H1 (cell line): Measurements from ENCODE around the gene PYGB. TPM values are rescaled to one million over a fixed set of nuclear protein-coding genes. Genes with fewer than 3 reads are reported as not detected.

Experiments used
- CTCF ChIA-PET: fragments of 300-600 bp; sonication (Branson Sonifier 250); formaldehyde crosslinking; loops from one replicate; lab custom pipeline; 2021; ENCODE audit not compliant: partially characterized antibody; lab: Charles Lee
- POLR2A ChIA-PET: fragments of 300-600 bp; sonication (Branson Sonifier 250); formaldehyde crosslinking; loops from one replicate; lab custom pipeline; 2021; ENCODE audit warnings: inconsistent platforms; ENCODE audit not compliant: partially characterized antibody; lab: Charles Lee
- DNase-seq, 2 experiments: peaks; one replicate each; pipeline versions ENCODE4 v3.0.0 to v3.0.0-alpha.2; 2010 to 2022; ENCODE audit warnings: low spot score in 2 of 2, low read depth in 1 of 2, mixed read lengths in 1 of 2
- FAIRE-seq: peaks from 2 replicates; lab custom pipeline; 2011; peaks lifted over from hg19 to GRCh38; lab: Jason Lieb, UNC
- H2AFZ ChIP-seq: 2 replicates; pipeline ENCODE4 v1.8.1; 2012; ENCODE audit warnings: low read length, inconsistent platforms
- H2AK5ac ChIP-seq: 2 replicates; pipeline ENCODE4 v1.6.1; 2013; ENCODE audit warnings: low read depth, low read length
- H2BK120ac ChIP-seq: replicated peaks from 2 replicates; pipeline ENCODE3; 2013; ENCODE audit warnings: low read depth, low read length, inconsistent platforms
- H2BK12ac ChIP-seq: 2 replicates; pipeline ENCODE4 v1.6.1; 2013; ENCODE audit warnings: low read depth, low read length
- H2BK15ac ChIP-seq: 2 replicates; pipeline ENCODE4 v1.6.1; 2013; ENCODE audit warnings: low read length
- H2BK20ac ChIP-seq: 2 replicates; pipeline ENCODE4 v1.6.1; 2013; ENCODE audit warnings: low read length
- H2BK5ac ChIP-seq: 2 replicates; pipeline ENCODE4 v1.6.1; 2013; ENCODE audit warnings: low read depth, low read length
- H3K14ac ChIP-seq: 2 replicates; pipeline ENCODE4 v1.6.1; 2013; ENCODE audit warnings: inconsistent platforms; ENCODE audit not compliant: insufficient read length
- H3K18ac ChIP-seq: 2 replicates; pipeline ENCODE4 v1.6.1; 2013; ENCODE audit warnings: low read length; ENCODE audit errors: extremely low read depth
- H3K23ac ChIP-seq: 2 replicates; pipeline ENCODE4 v1.6.1; 2013; ENCODE audit warnings: inconsistent platforms; ENCODE audit not compliant: insufficient read length
- H3K23me2 ChIP-seq: 2 replicates; pipeline ENCODE4 v1.6.1; 2013; ENCODE audit warnings: low read depth, low read length
- H3K27ac ChIP-seq: 2 replicates; pipeline ENCODE4 v1.6.1; 2011; ENCODE audit warnings: low read depth, low read length, inconsistent platforms
- H3K27me3 ChIP-seq, 4 experiments: replicated peaks in 1 of 4; 1 replicate in 1 of 4; 2 replicates in 3 of 4; pipeline versions ENCODE4 v1.6.1 to v1.8.1; 2011 to 2013; ENCODE audit warnings: low read length in 3 of 4, mild to moderate bottlenecking in 3 of 4, inconsistent platforms in 2 of 4, mixed read lengths in 2 of 4, moderate library complexity in 1 of 4; ENCODE audit not compliant: control insufficient read depth in 3 of 4, insufficient read depth in 3 of 4; ENCODE audit errors: extremely low read depth in 1 of 4
- H3K36me3 ChIP-seq, 4 experiments: 2 replicates each; pipeline versions ENCODE4 v1.6.1 to v1.8.1; 2011 to 2013; ENCODE audit warnings: mild to moderate bottlenecking in 4 of 4, low read length in 3 of 4, moderate library complexity in 2 of 4, control low read depth in 1 of 4, inconsistent platforms in 1 of 4; ENCODE audit not compliant: insufficient read depth in 4 of 4, control insufficient read depth in 2 of 4
- H3K4ac ChIP-seq: replicated peaks from 2 replicates; pipeline ENCODE3; 2013; ENCODE audit warnings: low read length, low read depth, mixed read lengths, inconsistent platforms; ENCODE audit not compliant: insufficient read length
- H3K4me1 ChIP-seq, 4 experiments: replicated peaks in 1 of 4; 1 replicate in 1 of 4; 2 replicates in 3 of 4; pipeline versions ENCODE4 v1.6.1 to v1.8.1; 2011 to 2013; ENCODE audit warnings: low read length in 3 of 4, inconsistent platforms in 2 of 4, mixed read lengths in 1 of 4; ENCODE audit not compliant: insufficient read depth in 4 of 4, control insufficient read depth in 3 of 4
- H3K4me2 ChIP-seq, 2 experiments: 2 replicates each; pipeline versions ENCODE4 v1.6.1 to v1.8.1; 2011 to 2013; ENCODE audit warnings: low read depth in 2 of 2, low read length in 2 of 2, control low read depth in 1 of 2, inconsistent platforms in 1 of 2, mild to moderate bottlenecking in 1 of 2; ENCODE audit not compliant: insufficient read depth in 1 of 2
- H3K4me3 ChIP-seq, 4 experiments: fragments of 200-600, 300-600 bp in 1 of 4; sonication (generic), shearing (Covaris generic), sonication (Bioruptor Twin) in 1 of 4; 2 replicates each; pipeline versions ENCODE4 v1.5.1 to v1.8.1; 2011 to 2016; ENCODE audit warnings: low read length in 4 of 4, low read depth in 3 of 4, control low read depth in 2 of 4, inconsistent platforms in 2 of 4, mild to moderate bottlenecking in 2 of 4, mixed read lengths in 1 of 4, moderate library complexity in 1 of 4; ENCODE audit not compliant: insufficient read depth in 2 of 4; ENCODE audit errors: extremely low read depth in 1 of 4
- H3K56ac ChIP-seq: replicated peaks from 2 replicates; pipeline ENCODE3; 2013; ENCODE audit warnings: low read depth, mild to moderate bottlenecking, mixed read lengths, low read length, inconsistent platforms; ENCODE audit not compliant: insufficient read length
- H3K79me1 ChIP-seq: 2 replicates; pipeline ENCODE4 v1.6.1; 2013; ENCODE audit warnings: low read depth, low read length, control low read depth
- H3K79me2 ChIP-seq, 2 experiments: 2 replicates each; pipeline versions ENCODE4 v1.6.1 to v1.8.1; 2012 to 2013; ENCODE audit warnings: low read length in 2 of 2, mild to moderate bottlenecking in 2 of 2, inconsistent platforms in 1 of 2; ENCODE audit not compliant: insufficient read depth in 2 of 2, control insufficient read depth in 1 of 2
- H3K9ac ChIP-seq, 4 experiments: replicated peaks in 1 of 4; 1 replicate in 1 of 4; 2 replicates in 3 of 4; pipeline versions ENCODE4 v1.6.1 to v1.8.1; 2011 to 2013; ENCODE audit warnings: low read depth in 3 of 4, low read length in 3 of 4, control low read depth in 2 of 4, mild to moderate bottlenecking in 2 of 4, moderate library complexity in 2 of 4, inconsistent platforms in 1 of 4; ENCODE audit errors: extremely low read depth in 1 of 4
- H3K9me3 ChIP-seq, 2 experiments: 2 replicates each; pipeline versions ENCODE4 v1.6.1 to v1.8.1; 2012 to 2013; ENCODE audit warnings: mild to moderate bottlenecking in 2 of 2, moderate library complexity in 2 of 2, control low read depth in 1 of 2, inconsistent platforms in 1 of 2, low read depth in 1 of 2, low read length in 1 of 2, mixed read lengths in 1 of 2; ENCODE audit not compliant: insufficient read depth in 2 of 2
- H4K20me1 ChIP-seq, 2 experiments: replicated peaks in 1 of 2; 2 replicates each; pipeline versions ENCODE3 to v1.8.1; 2011 to 2013; ENCODE audit warnings: inconsistent platforms in 2 of 2, low read length in 2 of 2, mild to moderate bottlenecking in 1 of 2; ENCODE audit not compliant: insufficient read depth in 2 of 2, control insufficient read depth in 1 of 2
- H4K5ac ChIP-seq: 2 replicates; pipeline ENCODE4 v1.6.1; 2013; ENCODE audit warnings: low read length, low read depth, mixed read lengths, inconsistent platforms; ENCODE audit not compliant: insufficient read length
- H4K8ac ChIP-seq: 2 replicates; pipeline ENCODE4 v1.8.0; 2013; ENCODE audit warnings: mild to moderate bottlenecking, moderate library complexity, low read length, inconsistent platforms; ENCODE audit not compliant: insufficient read depth; ENCODE audit errors: extremely low read depth
- H4K91ac ChIP-seq: replicated peaks from 2 replicates; pipeline ENCODE3; 2013; ENCODE audit warnings: low read length, mixed read lengths, inconsistent platforms; ENCODE audit not compliant: insufficient read length
- CBX5 ChIP-seq: fragments of 300-800, 300-1000 bp; sonication (generic); IDR thresholded peaks from 2 replicates; pipeline ENCODE4 v1.7.1; 2016; ENCODE audit warnings: antibody characterized with exemption, low read length, low read depth
- CBX8 ChIP-seq: fragments of 300-800, 300-1000 bp; sonication (generic); IDR thresholded peaks from 2 replicates; pipeline ENCODE4 v1.7.1; 2016; ENCODE audit warnings: low read depth, low read length, borderline replicate concordance
- CHD2 ChIP-seq: IDR thresholded peaks from 2 replicates; pipeline ENCODE4 v1.6.1; 2012; ENCODE audit warnings: low read length, improper control_type of control experiment
- E2F6 ChIP-seq: IDR thresholded peaks from 2 replicates; pipeline ENCODE4 v1.6.1; 2012; ENCODE audit warnings: inconsistent platforms
- EP300 ChIP-seq, 2 experiments: IDR thresholded peaks; 1 replicate in 1 of 2; 2 replicates in 1 of 2; pipeline ENCODE4 v1.6.1; 2011 to 2012; ENCODE audit warnings: low read depth in 2 of 2, low read length in 2 of 2, mild to moderate bottlenecking in 2 of 2, borderline replicate concordance in 1 of 2, inconsistent platforms in 1 of 2, moderate library complexity in 1 of 2
- POLR2A ChIP-seq, 2 experiments: IDR thresholded peaks; 1 replicate in 1 of 2; 2 replicates in 1 of 2; pipeline ENCODE4 v1.6.1; 2011; ENCODE audit warnings: low read depth in 2 of 2, low read length in 2 of 2, mild to moderate bottlenecking in 2 of 2; ENCODE audit errors: control extremely low read depth in 1 of 2
- SIX5 ChIP-seq: IDR thresholded peaks from 2 replicates; pipeline ENCODE4 v1.6.1; 2011; ENCODE audit warnings: mild to moderate bottlenecking, low read depth, low read length
- TBP ChIP-seq: IDR thresholded peaks from 2 replicates; pipeline ENCODE4 v1.6.1; 2011; ENCODE audit warnings: low read depth, low read length, improper control_type of control experiment
- TCF12 ChIP-seq: IDR thresholded peaks from 2 replicates; pipeline ENCODE4 v1.6.1; 2011; ENCODE audit warnings: low read depth, mild to moderate bottlenecking, low read length
- ZNF274 ChIP-seq: IDR thresholded peaks from 2 replicates; pipeline ENCODE4 v1.7.0; 2012; ENCODE audit warnings: low read length, borderline replicate concordance; ENCODE audit errors: extremely low read depth
- WGBS, 2 experiments: shearing (Covaris generic) in 1 of 2; methylation state at CpG; one replicate each; pipeline versions ENCODE4 v1.1.6 to v1.1.7; 2013 to 2015; ENCODE audit warnings: low lambda C conversion rate in 2 of 2, mixed read lengths in 2 of 2, inconsistent platforms in 1 of 2, low coverage in 1 of 2, missing lambda C conversion rate in 1 of 2; ENCODE audit not compliant: insufficient replicate concordance in 2 of 2, insufficient coverage in 1 of 2, insufficient read length in 1 of 2; ENCODE audit errors: extremely low coverage in 1 of 2, missing lambda C conversion rate in 1 of 2; 5-methylcytosine and 5-hydroxymethylcytosine counted together
- polyA plus RNA-seq, 7 experiments: library from polyadenylated mRNA; depleted of rRNA in 3 of 7; stranded (reverse) in 5 of 7; unstranded in 2 of 7; fragments of >200 nt in 5 of 7; fragments of 200-250 nt in 2 of 7; gene quantifications; 1 replicate in 5 of 7; 2 replicates in 1 of 7; 4 replicates in 1 of 7; pipeline versions ENCODE4 v1.2.1 to v1.2.3, GENCODE V29; 2011 to 2013; ENCODE audit warnings: missing spikeins in 2 of 7, mixed read lengths in 2 of 7
- total RNA-seq: library from RNA; stranded (reverse); fragmentation: NEBNext Ultra II Directional; extraction: Animal tissue kit (Norgen Biotek cat#: 25700); gene quantifications from 2 replicates; pipeline ENCODE4 v1.2.1, GENCODE V29; 2021
- TF ChIP-seq, protein P1 (sequence below), 3 experiments: IDR thresholded peaks; 1 replicate in 2 of 3; 2 replicates in 1 of 3; pipeline versions ENCODE4 v1.5.1 to v1.6.1; 2011; ENCODE audit warnings: low read length in 3 of 3, mild to moderate bottlenecking in 3 of 3, inconsistent platforms in 2 of 3, low read depth in 1 of 3, moderate library complexity in 1 of 3; ENCODE audit not compliant: insufficient read depth in 1 of 3; ENCODE audit errors: control extremely low read depth in 1 of 3

Gene PYGB
- total and polyA plus RNA-seq, 2 of the 8 experiments (the other 6 are each of a cell fraction or from before 2014, with no cell fraction given), result 26.6 to 56.0 TPM

DNA sequence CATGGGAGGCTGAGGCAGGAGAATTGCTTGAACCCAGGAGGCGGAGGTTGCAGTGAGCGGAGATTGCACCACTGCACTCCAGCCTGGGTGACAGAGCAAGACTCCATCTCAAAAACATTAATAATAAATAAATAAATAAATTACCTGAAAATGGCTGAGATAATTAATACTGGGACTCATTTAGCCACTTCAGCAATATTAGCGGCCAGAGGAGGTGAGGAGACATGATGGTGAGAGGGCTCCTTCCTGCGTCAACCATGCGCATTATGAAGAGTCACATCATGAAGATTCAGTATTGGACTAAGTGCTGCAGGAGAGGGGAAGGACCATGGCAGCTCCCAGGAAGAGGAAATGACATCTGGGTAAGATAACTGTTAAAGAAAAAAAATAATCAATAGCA lies 2.9 kb upstream of the PYGB start:
- Histone ChIP-seq H3K4me2 (no peak overlapping the region), H3K14ac (no peak overlapping the region), H2AFZ (no peak overlapping the region), H3K4me3 (no peak overlapping the region), H3K23ac (no peak overlapping the region), H2BK12ac (no peak overlapping the region), H2BK5ac (no peak overlapping the region), H4K20me1 (no peaks in the 10 kb centered on the region), H3K23me2 (peaks cover 10% of the 10 kb centered on the region; the same call in 1 of the 2 replicates), H3K27me3 (peaks cover 0 to 8% (median 7%) of the 10 kb centered on the region in 4 experiments; a peak in 4 of 7 replicates), H3K79me1 (no peaks in the 10 kb centered on the region), H3K27ac (no peak overlapping the region), H4K91ac (no peak overlapping the region), H2BK20ac (no peak overlapping the region), H3K36me3 (no peaks in the 10 kb centered on the region), H4K8ac (no peak overlapping the region), H2BK15ac (no peak overlapping the region), H3K4me1 (peaks cover 3 to 7% (median 4%) of the 10 kb centered on the region in 4 experiments; a peak in 6 of 7 replicates), H3K56ac (no peak overlapping the region), H3K18ac (no peak overlapping the region), H4K5ac (no peak overlapping the region), H2AK5ac (no peak overlapping the region), H3K79me2 (peaks cover under 1 to 8% of the 10 kb centered on the region in 2 experiments; a peak in 2 of 4 replicates), H3K4ac (no peak overlapping the region), H3K9me3 (no peaks in the 10 kb centered on the region), H3K9ac (no peak overlapping the region), H2BK120ac (no peak overlapping the region)
- WGBS, 2 experiments, result 97% methylated on average over 5 of the region's 5 CpGs; no CpG with 5 or more reads in 1 of the 2 experiments
- DNase-seq (peak in 1 of 2 experiments; percentile 6), FAIRE-seq (no peak)
- ChIA-PET CTCF (interaction anchor here (1.0 kb wide), 1 partner anchor 9 kb away, joined by 5 read pairs; no protein-coding TSS in a partner anchor), POLR2A (interaction anchor here (1.6 kb wide), 1 partner anchor 17 kb away, joined by 5 read pairs; no protein-coding TSS in a partner anchor)
- TF ChIP-seq TCF12 (no peak), CHD2 (no peak), ZNF274 (no peak), TBP (no peak), EP300 (IDR thresholded peaks at IDR 0.05; ENCODE audit: borderline replicate concordance in 1 of 2, low read depth in 2 of 2, low read length in 2 of 2) (no peak), CBX8 (no peak), CBX5 (no peak), E2F6 (no peak), SIX5 (no peak), POLR2A (IDR thresholded peaks at IDR 0.05; ENCODE audit: control extremely low read depth in 1 of 2, low read depth in 2 of 2, low read length in 2 of 2) (no peak)
- TF ChIP-seq, protein P1, sequence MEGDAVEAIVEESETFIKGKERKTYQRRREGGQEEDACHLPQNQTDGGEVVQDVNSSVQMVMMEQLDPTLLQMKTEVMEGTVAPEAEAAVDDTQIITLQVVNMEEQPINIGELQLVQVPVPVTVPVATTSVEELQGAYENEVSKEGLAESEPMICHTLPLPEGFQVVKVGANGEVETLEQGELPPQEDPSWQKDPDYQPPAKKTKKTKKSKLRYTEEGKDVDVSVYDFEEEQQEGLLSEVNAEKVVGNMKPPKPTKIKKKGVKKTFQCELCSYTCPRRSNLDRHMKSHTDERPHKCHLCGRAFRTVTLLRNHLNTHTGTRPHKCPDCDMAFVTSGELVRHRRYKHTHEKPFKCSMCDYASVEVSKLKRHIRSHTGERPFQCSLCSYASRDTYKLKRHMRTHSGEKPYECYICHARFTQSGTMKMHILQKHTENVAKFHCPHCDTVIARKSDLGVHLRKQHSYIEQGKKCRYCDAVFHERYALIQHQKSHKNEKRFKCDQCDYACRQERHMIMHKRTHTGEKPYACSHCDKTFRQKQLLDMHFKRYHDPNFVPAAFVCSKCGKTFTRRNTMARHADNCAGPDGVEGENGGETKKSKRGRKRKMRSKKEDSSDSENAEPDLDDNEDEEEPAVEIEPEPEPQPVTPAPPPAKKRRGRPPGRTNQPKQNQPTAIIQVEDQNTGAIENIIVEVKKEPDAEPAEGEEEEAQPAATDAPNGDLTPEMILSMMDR (IDR thresholded peaks at IDR 0.05; ENCODE audit: control extremely low read depth in 1 of 3, insufficient read depth in 1 of 3, low read depth in 1 of 3, low read length in 3 of 3), result no peak
